NCI-H1417 (cell line): ENCODE results near the gene CERS5.
"Not testable (repeated sequence)": the region's sequence is repeated elsewhere in the genome, so short reads cannot be mapped to it uniquely, and the experiment has no call there.

ENCODE experiments used
- DNase-seq, 3 experiments: peaks; one replicate each; lab custom pipeline; 2025; lab: John Stamatoyannopoulos, UW

CERS5 gene

DNA sequence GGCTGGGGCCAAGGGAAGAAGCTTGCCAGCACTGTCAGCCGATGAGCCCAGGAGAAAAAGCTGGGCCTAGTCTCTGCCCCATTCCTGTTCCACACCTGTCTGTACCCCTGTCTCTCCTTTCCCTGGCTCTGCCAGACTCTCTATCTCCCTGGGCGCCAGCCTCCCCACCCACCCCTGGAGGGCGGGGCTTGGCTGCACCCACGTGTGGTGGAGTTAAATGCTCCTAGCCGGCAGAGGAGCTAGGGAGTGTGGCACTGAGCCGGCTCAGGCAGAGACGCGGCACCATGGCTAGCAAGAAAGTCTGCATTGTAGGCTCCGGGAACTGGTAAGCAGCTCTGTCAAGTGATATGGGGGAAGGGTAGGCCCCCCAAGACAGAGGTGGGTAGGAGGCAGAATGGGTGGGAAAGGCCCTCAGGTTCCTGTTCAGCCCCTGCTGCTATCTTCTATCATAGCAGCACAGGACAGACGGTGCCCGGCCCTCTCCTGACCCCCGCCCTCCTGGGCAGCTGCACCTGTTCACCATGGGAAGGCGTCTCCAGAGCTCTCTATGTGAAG is 63.3 kb downstream of the CERS5 start, which contains the start of gene GPD1:
TSS of gene GPD1 (plus strand) at position 242 of the 555 bp plus-strand sequence. CDS start at position 285, 43 bp downstream.
- DNase-seq: peak; percentile 87 to 91 (median 91)

GRCh38 chr12:50103351-50103750 is 63.8 kb downstream of the CERS5 start:
- DNase-seq: no peak

DNA sequence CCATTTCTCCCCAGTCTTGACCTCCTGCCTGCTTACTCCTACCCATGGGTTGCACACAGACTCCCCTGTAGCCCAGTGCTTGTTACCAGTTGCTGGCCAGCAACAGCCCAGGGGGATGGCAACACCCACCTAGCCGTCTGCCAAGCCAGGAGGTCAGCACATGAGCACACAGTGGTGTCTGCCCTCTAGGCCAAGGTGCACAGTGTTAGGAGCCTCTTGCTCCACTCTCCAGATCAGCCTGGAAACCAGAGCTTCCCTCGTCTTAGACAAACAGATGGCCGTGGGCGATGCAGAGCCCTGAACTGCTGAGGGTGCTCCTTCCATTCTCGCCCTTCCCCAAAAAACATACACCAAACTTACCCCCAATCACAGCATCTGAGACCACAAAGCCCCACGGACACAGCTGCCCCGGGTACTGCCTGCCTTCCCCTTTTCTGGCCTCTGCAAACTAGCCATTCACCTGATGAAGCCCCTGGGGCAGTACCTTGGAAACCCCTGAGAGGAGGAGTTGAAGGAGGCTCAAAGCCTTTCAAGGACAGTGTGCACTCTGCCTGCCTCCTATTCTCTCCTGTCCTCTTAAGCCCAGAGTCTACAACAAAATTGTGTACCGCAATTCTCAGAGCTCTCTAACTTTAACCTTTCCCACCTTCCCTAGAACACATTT is 64.4 kb downstream of the CERS5 start:
- no peak for DNase-seq

GRCh38 chr12:50102131-50102531 is 65.0 kb downstream of the CERS5 start:
- no peak for DNase-seq

DNA sequence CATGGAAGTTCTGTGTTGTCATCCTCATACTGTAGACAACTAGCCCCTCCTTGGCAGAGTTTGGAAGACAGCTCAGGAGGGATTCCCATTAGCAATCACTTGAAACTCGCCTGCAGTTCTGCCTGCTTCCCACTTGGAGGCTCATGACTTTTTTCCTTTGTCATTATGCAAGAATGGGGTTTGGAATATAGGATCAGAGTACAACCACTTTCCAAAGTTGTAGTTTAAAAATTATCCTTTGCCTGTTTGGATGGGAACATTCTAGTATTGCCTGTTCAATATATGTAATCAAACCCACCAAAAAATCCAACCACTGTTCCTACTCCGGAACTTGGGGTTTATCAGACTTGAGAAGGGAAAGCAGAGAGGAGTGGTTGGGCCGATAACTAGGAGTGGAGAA is 65.5 kb downstream of the CERS5 start:
- peak; percentile 4 to 45 (median 24) for DNase-seq

- no peak for DNase-seq
Measured at GRCh38 chr12:50100561-50100960, 66.6 kb downstream of the CERS5 start.

- no peak for DNase-seq
Measured at GRCh38 chr12:50099302-50100008, 67.7 kb downstream of the CERS5 start.

- no peak for DNase-seq
Measured at GRCh38 chr12:50097952-50098351, 69.2 kb downstream of the CERS5 start.

DNA sequence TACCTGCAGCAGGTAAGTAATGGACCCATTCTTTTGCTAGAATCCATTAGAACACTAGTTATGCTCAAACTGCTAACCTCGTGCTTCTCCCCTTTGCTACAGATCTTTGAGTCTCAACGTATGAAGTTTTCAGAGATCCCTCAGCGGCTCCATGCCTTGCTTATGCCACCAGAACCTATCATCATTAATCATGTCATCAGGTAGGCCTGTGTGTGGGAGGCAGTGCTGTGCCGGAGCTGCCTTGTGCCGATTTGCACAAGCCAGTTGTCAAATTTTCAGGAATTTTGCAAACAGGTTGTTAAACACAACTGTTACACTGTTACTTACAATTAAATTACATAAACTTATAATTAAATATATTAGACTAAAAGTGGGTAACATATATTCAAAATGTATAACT is 76.8 kb downstream of the CERS5 start:
- no peak for DNase-seq

DNA sequence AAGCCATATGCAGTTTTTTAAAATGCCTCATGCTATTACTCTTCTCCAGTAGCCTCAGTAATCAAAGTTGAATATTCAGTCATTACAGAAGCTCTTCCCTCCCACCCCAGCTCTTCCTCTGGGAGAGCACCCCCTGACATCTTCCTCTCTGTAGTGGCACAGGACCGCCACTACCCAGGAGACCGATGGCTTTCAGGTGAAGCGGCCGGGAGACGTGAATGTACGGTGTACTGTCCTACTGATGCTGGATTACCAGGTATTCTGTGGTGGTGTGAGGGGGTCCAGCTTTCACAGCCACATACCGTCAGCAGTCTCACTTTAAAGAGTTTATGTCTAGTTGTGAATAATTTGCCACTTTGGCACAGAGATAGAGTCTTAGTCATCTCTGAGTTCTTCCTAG is 77.4 kb downstream of the CERS5 start:
- DNase-seq: no peak

- DNase-seq: peak; percentile 42 to 83 (median 78)
Measured at GRCh38 chr12:50088577-50089335, 78.4 kb downstream of the CERS5 start.

DNA sequence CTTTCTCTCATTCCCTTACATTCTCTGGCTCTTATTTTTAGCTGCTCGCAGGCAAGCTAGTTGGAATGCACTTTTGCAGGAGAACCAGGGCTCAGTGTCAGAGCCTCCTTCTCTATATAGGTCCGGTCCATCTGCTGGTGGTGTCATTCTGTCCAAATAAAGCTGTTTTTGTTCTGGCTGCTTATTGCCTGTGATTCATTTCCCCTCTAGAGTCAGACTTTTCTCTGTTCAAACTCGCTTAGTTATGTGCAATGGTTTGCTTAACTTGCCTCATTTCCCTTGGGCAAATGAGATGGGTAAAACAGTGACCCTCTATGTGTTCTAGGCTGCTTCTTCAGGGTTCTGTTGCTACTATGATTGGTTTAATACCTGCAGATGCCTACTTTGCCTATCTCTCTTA is 79.2 kb downstream of the CERS5 start:
- DNase-seq: no peak

GRCh38 chr12:50087151-50087550 is 80.0 kb downstream of the CERS5 start:
- DNase-seq: no peak

GRCh38 chr12:50086148-50086547 is 81.0 kb downstream of the CERS5 start:
- DNase-seq: peak in 1 of 3 experiments; percentile 12

GRCh38 chr12:50085615-50086072 is 81.5 kb downstream of the CERS5 start:
- no peak for DNase-seq

GRCh38 chr12:50084775-50085614 is 82.2 kb downstream of the CERS5 start, which contains the start of gene SMARCD1:
Gene SMARCD1 (plus strand): TSS chr12:50085342. CDS start chr12:50085370, 28 bp downstream.
- DNase-seq: peak; percentile 93 to 97 (median 95)

GRCh38 chr12:50084409-50084774 is 82.8 kb downstream of the CERS5 start:
- not testable (repeated sequence) for DNase-seq

- no peak for DNase-seq
Measured at GRCh38 chr12:50083301-50083700, 83.9 kb downstream of the CERS5 start.

DNA sequence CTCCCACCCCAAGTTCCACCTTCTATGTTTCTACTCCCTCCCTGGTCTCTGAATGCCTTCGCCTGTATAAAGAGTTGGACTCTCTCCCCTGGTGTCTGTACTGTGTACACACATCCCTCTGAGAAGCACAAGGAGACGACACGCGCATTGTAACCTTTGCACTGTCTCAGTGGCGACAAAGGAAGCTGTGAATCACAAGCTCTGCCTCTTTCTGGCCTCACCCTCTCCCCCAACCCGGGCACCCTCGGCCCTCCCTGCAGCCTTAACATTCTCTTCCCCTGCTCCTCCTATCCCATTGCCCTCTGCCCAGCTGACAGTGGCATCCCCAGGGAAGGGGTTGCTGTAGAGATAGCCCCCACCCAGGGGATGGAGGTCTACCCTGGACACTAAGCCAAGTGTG is 84.5 kb downstream of the CERS5 start:
- DNase-seq: no peak

DNA sequence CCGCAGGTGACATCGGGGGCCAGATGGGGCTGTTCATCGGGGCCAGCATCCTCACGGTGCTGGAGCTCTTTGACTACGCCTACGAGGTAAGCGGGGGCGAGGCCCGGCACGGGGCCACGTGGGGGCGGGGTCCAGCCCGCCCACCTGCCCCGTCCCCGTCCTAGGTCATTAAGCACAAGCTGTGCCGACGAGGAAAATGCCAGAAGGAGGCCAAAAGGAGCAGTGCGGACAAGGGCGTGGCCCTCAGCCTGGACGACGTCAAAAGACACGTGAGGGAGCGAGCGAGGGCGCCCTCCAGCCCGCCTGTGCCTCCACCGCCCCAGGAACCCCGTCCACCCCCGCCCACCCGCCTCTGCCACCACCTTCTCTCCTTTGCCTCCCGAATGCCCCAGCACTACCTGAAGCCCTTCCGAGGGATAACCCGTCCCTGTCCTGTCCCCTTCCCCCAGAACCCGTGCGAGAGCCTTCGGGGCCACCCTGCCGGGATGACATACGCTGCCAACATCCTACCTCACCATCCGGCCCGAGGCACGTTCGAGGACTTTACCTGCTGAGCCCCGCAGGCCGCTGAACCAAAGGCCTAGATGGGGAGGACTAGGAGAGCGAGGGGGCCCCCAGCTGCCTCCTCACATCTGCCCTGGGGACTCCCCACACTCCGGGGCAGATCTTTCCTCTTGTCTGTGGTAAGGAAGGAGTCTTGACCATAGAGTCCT is 85.9 kb downstream of the CERS5 start:
- DNase-seq: no peak

DNA sequence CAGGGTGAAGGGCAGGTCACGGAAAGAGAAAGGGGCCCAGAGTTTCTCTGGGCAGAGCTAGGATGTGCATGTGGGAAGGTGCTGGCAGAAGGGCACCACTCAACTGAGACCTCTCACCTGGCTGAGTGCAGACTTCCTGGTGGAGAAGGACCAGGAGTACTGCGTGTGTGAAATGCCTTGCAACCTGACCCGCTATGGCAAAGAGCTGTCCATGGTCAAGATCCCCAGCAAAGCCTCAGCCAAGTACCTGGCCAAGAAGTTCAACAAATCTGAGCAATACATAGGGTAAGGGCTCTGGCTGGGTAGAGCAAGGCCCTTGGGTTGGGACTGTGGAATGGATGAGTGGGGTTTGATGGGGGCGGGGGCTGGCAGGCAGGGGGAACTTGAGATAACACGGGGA is 87.4 kb downstream of the CERS5 start:
- DNase-seq: no peak
